Measurements from ENCODE around the gene SFXN3.

The SFXN3 gene

DNA sequence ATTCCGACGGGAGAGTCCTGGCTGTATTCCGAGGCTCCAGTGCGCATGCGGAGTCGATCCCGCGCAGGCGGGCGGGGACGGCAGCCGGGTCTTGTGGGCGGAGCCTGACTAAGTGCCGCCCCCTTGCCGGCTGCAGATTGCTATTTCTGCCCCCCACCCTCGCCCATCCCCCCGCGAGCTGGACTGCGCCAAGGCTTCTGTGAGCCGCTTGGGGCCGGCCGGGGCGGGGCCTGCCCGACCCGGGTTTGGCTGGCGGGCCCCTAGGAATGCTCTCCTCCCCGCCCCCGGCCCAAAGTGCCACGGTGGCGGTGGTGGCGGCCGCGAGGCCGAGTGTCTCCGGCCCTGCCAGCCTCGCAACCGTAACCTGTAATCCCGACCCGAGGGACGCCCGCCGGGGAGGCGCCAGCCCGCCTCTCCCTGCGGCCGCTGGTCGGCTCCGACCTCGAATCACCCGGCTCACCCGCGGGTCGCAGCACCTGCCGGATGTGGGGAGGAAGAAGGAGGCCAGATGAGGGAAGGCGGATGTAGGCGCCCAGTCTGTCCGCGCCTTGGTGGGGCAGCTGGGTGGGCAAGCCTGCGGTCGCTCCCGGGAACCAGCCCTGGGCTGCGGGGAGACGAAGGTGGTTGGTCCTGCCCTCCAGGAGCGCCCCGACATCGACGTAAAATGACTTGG, 30.1 kb downstream of the SFXN3 start:
- DNase-seq (ENCODE audit: low spot score): peak; percentile 95
- TF ChIP-seq, protein P1, sequence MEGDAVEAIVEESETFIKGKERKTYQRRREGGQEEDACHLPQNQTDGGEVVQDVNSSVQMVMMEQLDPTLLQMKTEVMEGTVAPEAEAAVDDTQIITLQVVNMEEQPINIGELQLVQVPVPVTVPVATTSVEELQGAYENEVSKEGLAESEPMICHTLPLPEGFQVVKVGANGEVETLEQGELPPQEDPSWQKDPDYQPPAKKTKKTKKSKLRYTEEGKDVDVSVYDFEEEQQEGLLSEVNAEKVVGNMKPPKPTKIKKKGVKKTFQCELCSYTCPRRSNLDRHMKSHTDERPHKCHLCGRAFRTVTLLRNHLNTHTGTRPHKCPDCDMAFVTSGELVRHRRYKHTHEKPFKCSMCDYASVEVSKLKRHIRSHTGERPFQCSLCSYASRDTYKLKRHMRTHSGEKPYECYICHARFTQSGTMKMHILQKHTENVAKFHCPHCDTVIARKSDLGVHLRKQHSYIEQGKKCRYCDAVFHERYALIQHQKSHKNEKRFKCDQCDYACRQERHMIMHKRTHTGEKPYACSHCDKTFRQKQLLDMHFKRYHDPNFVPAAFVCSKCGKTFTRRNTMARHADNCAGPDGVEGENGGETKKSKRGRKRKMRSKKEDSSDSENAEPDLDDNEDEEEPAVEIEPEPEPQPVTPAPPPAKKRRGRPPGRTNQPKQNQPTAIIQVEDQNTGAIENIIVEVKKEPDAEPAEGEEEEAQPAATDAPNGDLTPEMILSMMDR (IDR thresholded peaks at IDR 0.05): no peak
- H3K4me3 ChIP-seq: peak overlapping the region; percentile 83
- peak overlapping the region; percentile 97 to 99 for H3K27ac ChIP-seq

DNA sequence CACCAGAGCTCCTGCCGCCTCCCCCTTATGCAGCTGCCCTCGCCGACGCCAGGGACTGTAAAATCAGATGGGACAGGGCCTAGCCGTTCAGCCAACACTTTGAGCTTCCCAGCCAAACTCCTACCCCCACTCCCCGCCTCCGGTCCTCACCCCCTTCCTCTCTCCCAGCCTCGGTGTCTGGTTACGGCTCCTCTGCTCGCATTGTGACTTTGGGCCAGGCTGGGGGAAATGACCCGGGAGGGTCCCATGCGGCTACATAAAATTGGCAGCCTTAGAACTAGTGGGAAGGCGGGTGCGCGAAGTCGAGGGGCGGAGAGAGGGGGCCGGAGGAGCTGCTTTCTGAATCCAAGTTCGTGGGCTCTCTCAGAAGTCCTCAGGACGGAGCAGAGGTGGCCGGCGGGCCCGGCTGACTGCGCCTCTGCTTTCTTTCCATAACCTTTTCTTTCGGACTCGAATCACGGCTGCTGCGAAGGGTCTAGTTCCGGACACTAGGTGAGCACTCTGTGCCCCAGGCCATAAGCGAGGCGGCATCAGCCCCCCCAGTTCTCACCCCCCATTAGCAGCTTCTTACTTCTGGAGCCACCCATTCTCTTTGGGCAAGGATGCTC, 30.7 kb downstream of the SFXN3 start, which contains the start of gene KAZALD1:
Gene KAZALD1 (plus strand): TSS at position 366 of the 608 bp plus-strand sequence. CDS start 604 bp downstream, outside the sequence.
- TF ChIP-seq, protein P1 (IDR thresholded peaks at IDR 0.05): no peak
- Histone ChIP-seq H3K27ac (peak within 1 kb of the TSS; percentile 97 to 99), H3K4me3 (peak within 1 kb of the TSS; percentile 83)
- DNase-seq (ENCODE audit: low spot score): peak; percentile 86

DNA sequence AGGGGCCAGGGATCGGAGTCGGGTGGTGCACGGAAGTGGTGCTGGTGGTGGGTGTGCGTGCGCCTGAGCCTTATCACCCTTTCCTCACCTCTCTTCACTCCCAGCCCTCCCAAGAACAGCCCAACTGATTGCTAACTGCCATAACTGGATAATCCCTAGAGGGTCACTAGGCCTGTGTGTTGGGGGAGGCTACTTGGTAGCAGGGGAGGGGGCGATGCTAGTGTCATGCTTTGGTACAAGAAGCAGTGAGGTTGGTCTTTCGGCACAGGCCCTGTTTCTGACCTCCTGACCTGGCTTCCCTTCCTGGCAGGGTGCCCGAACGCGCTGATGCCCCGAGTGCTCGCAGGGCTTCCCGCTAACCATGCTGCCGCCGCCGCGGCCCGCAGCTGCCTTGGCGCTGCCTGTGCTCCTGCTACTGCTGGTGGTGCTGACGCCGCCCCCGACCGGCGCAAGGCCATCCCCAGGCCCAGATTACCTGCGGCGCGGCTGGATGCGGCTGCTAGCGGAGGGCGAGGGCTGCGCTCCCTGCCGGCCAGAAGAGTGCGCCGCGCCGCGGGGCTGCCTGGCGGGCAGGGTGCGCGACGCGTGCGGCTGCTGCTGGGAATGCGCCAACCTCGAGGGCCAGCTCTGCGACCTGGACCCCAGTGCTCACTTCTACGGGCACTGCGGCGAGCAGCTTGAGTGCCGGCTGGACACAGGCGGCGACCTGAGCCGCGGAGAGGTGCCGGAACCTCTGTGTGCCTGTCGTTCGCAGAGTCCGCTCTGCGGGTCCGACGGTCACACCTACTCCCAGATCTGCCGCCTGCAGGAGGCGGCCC, 31.4 kb downstream of the SFXN3 start:
- Histone ChIP-seq H3K4me3 (peak overlapping the region; percentile 83), H3K27ac (peak overlapping the region; percentile 97 to 99)
- no peak for DNase-seq (ENCODE audit: low spot score)
- TF ChIP-seq, protein P1 (IDR thresholded peaks at IDR 0.05): peak; percentile 52

DNA sequence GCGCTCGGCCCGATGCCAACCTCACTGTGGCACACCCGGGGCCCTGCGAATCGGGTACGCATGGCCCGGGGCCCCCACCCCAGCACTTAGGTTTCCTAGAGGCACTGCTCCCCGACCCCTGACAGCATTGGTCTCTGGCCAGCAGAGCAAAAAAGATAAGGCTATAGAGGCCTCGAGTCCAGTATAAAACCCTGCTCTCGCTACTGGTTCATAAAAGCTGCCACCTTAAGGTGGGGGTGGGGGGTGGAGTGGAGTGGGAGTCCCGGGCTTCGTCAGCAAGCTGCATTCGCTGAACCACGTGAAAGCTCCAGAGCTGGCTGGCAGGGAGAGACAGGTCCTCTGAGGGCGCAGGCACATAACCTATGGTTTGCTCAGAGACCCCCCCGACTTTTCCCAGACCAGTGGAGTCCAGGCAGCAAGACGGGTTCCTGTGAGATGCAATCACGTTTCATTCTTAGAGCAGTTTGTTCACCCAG, 32.1 kb downstream of the SFXN3 start:
- DNase-seq (ENCODE audit: low spot score): no peak
- Histone ChIP-seq H3K27ac (peak overlapping the region in 1 of 2 donors; percentile 99), H3K4me3 (peak overlapping the region; percentile 83)
- TF ChIP-seq, protein P1 (IDR thresholded peaks at IDR 0.05): no peak

- no peak overlapping the region for H3K4me3 ChIP-seq
- DNase-seq (ENCODE audit: low spot score): no peak
- no peak overlapping the region for H3K27ac ChIP-seq
- TF ChIP-seq, protein P1 (IDR thresholded peaks at IDR 0.05): no peak
Measured at GRCh38 chr10:101063548-101064414, 32.7 kb downstream of the SFXN3 start.

- DNase-seq (ENCODE audit: low spot score): no peak
- Histone ChIP-seq H3K4me3 (no peak overlapping the region), H3K27ac (peak overlapping the region in 1 of 2 donors; percentile 91)
- TF ChIP-seq, protein P1 (IDR thresholded peaks at IDR 0.05): no peak
Measured at GRCh38 chr10:101064415-101065030, 33.5 kb downstream of the SFXN3 start.
